Measurements from ENCODE around the gene RPS16. TPM values are rescaled to one million over a fixed set of nuclear protein-coding genes. Genes with fewer than 3 reads are reported as not detected.
A peak's percentile ranks its signal among the peaks of the same experiment; 100 is the strongest.

The RPS16 gene
- total and polyA plus RNA-seq, 2 of the 13 experiments (the other 11 are each of a cell fraction or from before 2014, with no cell fraction given), result 488 to 2,583 TPM

DNA sequence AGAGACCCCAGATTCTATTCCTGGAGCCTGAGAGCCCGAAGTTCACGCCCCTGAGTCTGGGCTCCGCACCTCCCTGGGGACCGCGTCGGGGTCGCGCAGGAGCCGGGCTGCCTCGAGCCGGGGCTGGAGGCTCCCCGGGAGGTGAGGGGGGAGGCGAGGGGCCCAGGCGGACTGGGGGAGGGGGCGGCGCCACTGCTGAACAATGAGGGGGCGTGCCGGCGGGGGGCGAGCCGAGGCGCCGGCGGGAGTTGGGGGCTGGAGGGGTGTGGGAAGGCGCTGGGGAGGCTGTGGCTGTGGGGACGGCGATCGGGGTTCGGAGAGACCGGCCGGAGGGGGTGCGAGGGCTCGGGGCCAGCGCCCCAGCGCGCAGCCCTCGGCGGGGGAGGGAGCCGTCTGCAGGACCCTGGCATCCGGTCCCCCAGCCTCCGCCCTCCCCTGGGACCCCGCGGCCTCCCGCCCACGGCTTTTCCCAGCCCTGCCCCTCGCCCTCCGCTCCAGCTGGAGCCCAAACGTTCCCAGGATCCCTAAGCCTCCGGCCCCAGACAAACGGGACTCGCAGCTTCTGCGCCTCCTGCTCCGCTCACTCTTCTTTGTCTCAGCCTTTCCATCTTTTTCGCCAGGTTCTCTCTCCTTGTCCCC is 22.4 kb downstream of the RPS16 start (continued):
- TF ChIP-seq ZNF770 (CRISPR knock-in tag; IDR thresholded peaks at IDR 0.05), result 0 out of 2 replicates have a peak, but pooled peaks have one; percentile 14
- TF ChIP-seq ZNF777 (CRISPR knock-in tag; IDR thresholded peaks at IDR 0.05), result peak; percentile 52; the same call in 1 of the 2 replicates
- TF ChIP-seq TFAP4 (IDR thresholded peaks at IDR 0.05; ENCODE audit: borderline replicate concordance, low read depth), result peak; percentile 71; the same call in 1 of the 2 replicates
- 0 out of 2 replicates have a peak, but pooled peaks have one; percentile 10 for TF ChIP-seq ZBTB3 (CRISPR knock-in tag; IDR thresholded peaks at IDR 0.05; ENCODE audit: borderline replicate concordance, low read depth)
- 0 out of 2 replicates have a peak, but pooled peaks have one; percentile 35 for TF ChIP-seq ZBTB7A (CRISPR knock-in tag; IDR thresholded peaks at IDR 0.05)
- no peak for TF ChIP-seq KDM4B (CRISPR knock-in tag; IDR thresholded peaks at IDR 0.05)
- peak; percentile 61; the same call in 1 of the 2 replicates for TF ChIP-seq GABPB1 (CRISPR knock-in tag; IDR thresholded peaks at IDR 0.05)
- TF ChIP-seq SPEN (CRISPR knock-in tag; IDR thresholded peaks at IDR 0.05; ENCODE audit: low read depth), result peak; percentile 18; the same call in 1 of the 2 replicates
- peak; percentile 58; the same call in 1 of the 2 replicates for TF ChIP-seq ZC3H13 (CRISPR knock-in tag; IDR thresholded peaks at IDR 0.05)
- 0 out of 3 replicates have a peak, but pooled peaks have one; percentile 9 for TF ChIP-seq MXI1 (IDR thresholded peaks at IDR 0.05; ENCODE audit: borderline replicate concordance, low read depth, low read length)
- TF ChIP-seq TAF1 (CRISPR knock-in tag; IDR thresholded peaks at IDR 0.05), result peak; percentile 30; the same call in 1 of the 2 replicates
- TF ChIP-seq MYC (CRISPR knock-in tag; IDR thresholded peaks at IDR 0.05; ENCODE audit: borderline replicate concordance), result 0 out of 2 replicates have a peak, but pooled peaks have one; percentile 17
- TF ChIP-seq GABPA (IDR thresholded peaks at IDR 0.05; ENCODE audit: low read depth, low read length), result 0 out of 2 replicates have a peak, but pooled peaks have one; percentile 8
- TF ChIP-seq GABPA (CRISPR knock-in tag; IDR thresholded peaks at IDR 0.05; ENCODE audit: low read depth), result no peak
- no peak for TF ChIP-seq MLLT10 (CRISPR knock-in tag; IDR thresholded peaks at IDR 0.05)
- TF ChIP-seq, protein P1, sequence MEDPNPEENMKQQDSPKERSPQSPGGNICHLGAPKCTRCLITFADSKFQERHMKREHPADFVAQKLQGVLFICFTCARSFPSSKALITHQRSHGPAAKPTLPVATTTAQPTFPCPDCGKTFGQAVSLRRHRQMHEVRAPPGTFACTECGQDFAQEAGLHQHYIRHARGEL (CRISPR knock-in tag; IDR thresholded peaks at IDR 0.05), result no peak
- TF ChIP-seq, protein P2, sequence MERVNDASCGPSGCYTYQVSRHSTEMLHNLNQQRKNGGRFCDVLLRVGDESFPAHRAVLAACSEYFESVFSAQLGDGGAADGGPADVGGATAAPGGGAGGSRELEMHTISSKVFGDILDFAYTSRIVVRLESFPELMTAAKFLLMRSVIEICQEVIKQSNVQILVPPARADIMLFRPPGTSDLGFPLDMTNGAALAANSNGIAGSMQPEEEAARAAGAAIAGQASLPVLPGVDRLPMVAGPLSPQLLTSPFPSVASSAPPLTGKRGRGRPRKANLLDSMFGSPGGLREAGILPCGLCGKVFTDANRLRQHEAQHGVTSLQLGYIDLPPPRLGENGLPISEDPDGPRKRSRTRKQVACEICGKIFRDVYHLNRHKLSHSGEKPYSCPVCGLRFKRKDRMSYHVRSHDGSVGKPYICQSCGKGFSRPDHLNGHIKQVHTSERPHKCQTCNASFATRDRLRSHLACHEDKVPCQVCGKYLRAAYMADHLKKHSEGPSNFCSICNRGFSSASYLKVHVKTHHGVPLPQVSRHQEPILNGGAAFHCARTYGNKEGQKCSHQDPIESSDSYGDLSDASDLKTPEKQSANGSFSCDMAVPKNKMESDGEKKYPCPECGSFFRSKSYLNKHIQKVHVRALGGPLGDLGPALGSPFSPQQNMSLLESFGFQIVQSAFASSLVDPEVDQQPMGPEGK (CRISPR knock-in tag; IDR thresholded peaks at IDR 0.05), result peak; percentile 86
- peak; percentile 65 for TF ChIP-seq HNRNPK (IDR thresholded peaks at IDR 0.05; ENCODE audit: low read depth, low read length, poor library complexity, severe bottlenecking)
- 0 out of 2 replicates have a peak, but pooled peaks have one; percentile 4 for TF ChIP-seq GATAD2A (CRISPR knock-in tag; IDR thresholded peaks at IDR 0.05)
- no peak for TF ChIP-seq SP2 (CRISPR knock-in tag; IDR thresholded peaks at IDR 0.05)
- TF ChIP-seq ETS1 (CRISPR knock-in tag; IDR thresholded peaks at IDR 0.05), result 0 out of 2 replicates have a peak, but pooled peaks have one; percentile 41
- no peak for TF ChIP-seq SOX13 (IDR thresholded peaks at IDR 0.05)
- peak in 1 of 2 experiments; percentile 45; a peak in 1 of 4 replicates for TF ChIP-seq SOX13 (CRISPR knock-in tag; conservative IDR thresholded peaks at IDR 0.05 in 1 of 2, IDR thresholded peaks at IDR 0.05 in 1 of 2)
- TF ChIP-seq ETV5 (CRISPR knock-in tag; IDR thresholded peaks at IDR 0.05; ENCODE audit: borderline replicate concordance), result peak; percentile 36; the same call in 1 of the 2 replicates

Data from HepG2 (cell line).